ENCODE results near the gene SUFU. TPM values are rescaled to one million over a fixed set of nuclear protein-coding genes. Genes with fewer than 3 reads are reported as not detected.

The SUFU gene
- total RNA-seq, 1 experiment from 2014 or later, result 10.6 TPM

GRCh38 chr10:102564209-102564834 lies 60.5 kb downstream of the SUFU start:
- BruUV-seq (replicated peaks), result no TSS peak

GRCh38 chr10:102565793-102566192 lies 62.0 kb downstream of the SUFU start:
- CTCF ChIA-PET, result no interaction called here
- DNase-seq, result no peak
- Mint-ChIP-seq H3K9me3 (ENCODE audit: unreplicated experiment) (no peaks in the 10 kb centered on the region), H3K4me3 (ENCODE audit: unreplicated experiment) (no peak overlapping the region), H3K4me1 (ENCODE audit: low read depth, unreplicated experiment) (no peaks in the 10 kb centered on the region), H3K27me3 (ENCODE audit: insufficient read depth, unreplicated experiment) (no peaks in the 10 kb centered on the region), H3K36me3 (ENCODE audit: insufficient read depth, unreplicated experiment) (peaks cover 4% of the 10 kb centered on the region), H3K27ac (ENCODE audit: unreplicated experiment) (no peak overlapping the region)
- H3K4me1 ChIP-seq, result no peaks in the 10 kb centered on the region
- no peaks in the 10 kb centered on the region; the same call in 1 of the 2 replicates for H3K36me3 ChIP-seq (ENCODE audit: control insufficient read depth, insufficient read depth, low read length)
- BruUV-seq (replicated peaks), result no TSS peak
- POLR2A ChIA-PET, result no interaction called here
- intact Hi-C loops (cut with micrococcal nuclease; ENCODE audit: unreplicated experiment), result no loop called here
- no peaks in the 10 kb centered on the region for H3K9me3 ChIP-seq
- no peaks in the 10 kb centered on the region for H3K27me3 ChIP-seq (replicated peaks; ENCODE audit: control insufficient read depth, insufficient read depth, low read length)
- no peak for TF ChIP-seq CTCF (IDR thresholded peaks at IDR 0.05; ENCODE audit: insufficient read depth in 1 of 2, low read depth in 1 of 2, low read length in 1 of 2, severe bottlenecking in 1 of 2, unreplicated experiment in 1 of 2)
- H3K4me3 ChIP-seq (ENCODE audit: low read depth, low read length), result no peak overlapping the region

More at GRCh38 chr10:102564209-102564834, 60.5 kb downstream of the SUFU start:
- TF ChIP-seq CTCF (IDR thresholded peaks at IDR 0.05; ENCODE audit: insufficient read depth in 1 of 2, low read depth in 1 of 2, low read length in 1 of 2, severe bottlenecking in 1 of 2, unreplicated experiment in 1 of 2), result no peak
- CTCF ChIA-PET, result no interaction called here
- intact Hi-C loops (cut with micrococcal nuclease; ENCODE audit: unreplicated experiment), result no loop called here
- Mint-ChIP-seq H3K9me3 (ENCODE audit: unreplicated experiment) (no peaks in the 10 kb centered on the region), H3K27ac (ENCODE audit: unreplicated experiment) (no peak overlapping the region), H3K27me3 (ENCODE audit: insufficient read depth, unreplicated experiment) (no peaks in the 10 kb centered on the region), H3K36me3 (ENCODE audit: insufficient read depth, unreplicated experiment) (peaks cover 4% of the 10 kb centered on the region), H3K4me3 (ENCODE audit: unreplicated experiment) (no peak overlapping the region), H3K4me1 (ENCODE audit: low read depth, unreplicated experiment) (no peaks in the 10 kb centered on the region)
- Histone ChIP-seq H3K9me3 (no peaks in the 10 kb centered on the region), H3K4me3 (ENCODE audit: low read depth, low read length) (no peak overlapping the region), H3K27me3 (replicated peaks; ENCODE audit: control insufficient read depth, insufficient read depth, low read length) (no peaks in the 10 kb centered on the region), H3K4me1 (no peaks in the 10 kb centered on the region), H3K36me3 (ENCODE audit: control insufficient read depth, insufficient read depth, low read length) (no peaks in the 10 kb centered on the region; the same call in 1 of the 2 replicates)
- POLR2A ChIA-PET, result no interaction called here
- DNase-seq, result no peak

GRCh38 chr10:102578782-102579181 lies 75.0 kb downstream of the SUFU start:
- no TSS peak for BruUV-seq (replicated peaks)
- Mint-ChIP-seq H3K27me3 (ENCODE audit: insufficient read depth, unreplicated experiment) (no peaks in the 10 kb centered on the region), H3K4me1 (ENCODE audit: low read depth, unreplicated experiment) (no peaks in the 10 kb centered on the region), H3K4me3 (ENCODE audit: unreplicated experiment) (no peak overlapping the region), H3K36me3 (ENCODE audit: insufficient read depth, unreplicated experiment) (no peaks in the 10 kb centered on the region), H3K27ac (ENCODE audit: unreplicated experiment) (no peak overlapping the region), H3K9me3 (ENCODE audit: unreplicated experiment) (no peaks in the 10 kb centered on the region)
- intact Hi-C loops (cut with micrococcal nuclease; ENCODE audit: unreplicated experiment), result no loop called here
- H3K27me3 ChIP-seq (replicated peaks; ENCODE audit: control insufficient read depth, insufficient read depth, low read length), result no peaks in the 10 kb centered on the region
- CTCF ChIA-PET, result no interaction called here
- no peaks in the 10 kb centered on the region for H3K36me3 ChIP-seq (ENCODE audit: control insufficient read depth, insufficient read depth, low read length)
- TF ChIP-seq CTCF (IDR thresholded peaks at IDR 0.05; ENCODE audit: insufficient read depth in 1 of 2, low read depth in 1 of 2, low read length in 1 of 2, severe bottlenecking in 1 of 2, unreplicated experiment in 1 of 2), result no peak
- H3K4me3 ChIP-seq (ENCODE audit: low read depth, low read length), result no peak overlapping the region
- no peaks in the 10 kb centered on the region for H3K9me3 ChIP-seq
- POLR2A ChIA-PET, result interaction anchor here (0.6 kb wide), 1 partner anchor 74 kb away, joined by 5 read pairs; no protein-coding TSS in a partner anchor
- H3K4me1 ChIP-seq, result no peaks in the 10 kb centered on the region
- no peak for DNase-seq
